K562 (cell line): ENCODE results near the gene STAB2. TPM values are rescaled to one million over a fixed set of nuclear protein-coding genes. Genes with fewer than 3 reads are reported as not detected.

Experiments used
- BMI1 ChIP-seq: fragments of 150-350 bp; IDR thresholded peaks from 2 replicates; pipeline ENCODE4 v1.6.1; 2014; ENCODE audit warnings: low read length
- BRD4 ChIP-seq: fragments of 200-600 bp; sonication (generic); IDR thresholded peaks from 2 replicates; pipeline ENCODE4 v1.6.1; 2017; ENCODE audit warnings: inconsistent platforms
- CCAR2 ChIP-seq: fragments of 200-400 bp; formaldehyde crosslinking; IDR thresholded peaks from 2 replicates; pipeline ENCODE4 v1.6.1; 2017; ENCODE audit warnings: mild to moderate bottlenecking, low read depth, low read length
- ELF2 ChIP-seq: fragments of 250-450 bp; sonication (Bioruptor Pico); IDR thresholded peaks from 2 replicates; pipeline ENCODE4 v1.5.0; 2021; ENCODE audit warnings: mild to moderate bottlenecking
- FIP1L1 ChIP-seq: fragments of 200-400 bp; formaldehyde crosslinking; IDR thresholded peaks from 2 replicates; pipeline ENCODE4 v1.6.1; 2018; ENCODE audit warnings: mild to moderate bottlenecking, low read depth, low read length; ENCODE audit not compliant: poor library complexity, severe bottlenecking
- HNRNPK ChIP-seq: fragments of 200-400 bp; formaldehyde crosslinking; IDR thresholded peaks from one replicate; pipeline ENCODE4 v1.6.1; 2018; ENCODE audit warnings: mild to moderate bottlenecking, low read depth, low read length; ENCODE audit not compliant: poor library complexity, severe bottlenecking
- JUN ChIP-seq, 2 experiments: sonication (generic) in 1 of 2; formaldehyde crosslinking in 1 of 2; IDR thresholded peaks; 2 replicates each; pipeline versions ENCODE4 v1.6.1 to v1.8.0; 2012 to 2022; ENCODE audit warnings: borderline replicate concordance in 2 of 2, mild to moderate bottlenecking in 2 of 2, improper control_type of control experiment in 1 of 2, low read depth in 1 of 2, low read length in 1 of 2, missing genetic modification reagents in 1 of 2
- MAFG ChIP-seq: fragments of 450-650 bp; conservative IDR thresholded peaks from 2 replicates; pipeline ENCODE4 v1.6.1; 2016; ENCODE audit warnings: missing genetic modification characterization, missing compliant biosample characterization
- NFYB ChIP-seq: IDR thresholded peaks from 2 replicates; pipeline ENCODE4 v1.6.1; 2011; ENCODE audit warnings: mild to moderate bottlenecking, moderate library complexity; ENCODE audit not compliant: insufficient read length; ENCODE audit errors: extremely low read depth
- NR4A1 ChIP-seq, 2 experiments: fragments of 250-450 bp in 1 of 2; fragments of 450-650 bp in 1 of 2; sonication (Bioruptor Pico) in 1 of 2; IDR thresholded peaks; 2 replicates each; pipeline versions ENCODE4 v1.4.0 to v1.6.1; 2016 to 2020; ENCODE audit warnings: mild to moderate bottlenecking in 2 of 2, missing compliant biosample characterization in 1 of 2, missing genetic modification characterization in 1 of 2, moderate library complexity in 1 of 2
- PRPF4 ChIP-seq: fragments of 200-400 bp; formaldehyde crosslinking; IDR thresholded peaks from one replicate; pipeline ENCODE4 v1.6.1; 2017; ENCODE audit warnings: low read length, low read depth, mild to moderate bottlenecking; ENCODE audit not compliant: insufficient read depth, poor library complexity, severe bottlenecking
- STAT5B ChIP-seq: fragments of 250-450 bp; sonication (Bioruptor Pico); IDR thresholded peaks from 2 replicates; pipeline ENCODE4 v1.8.0; 2021; ENCODE audit warnings: mild to moderate bottlenecking, inconsistent platforms
- THRAP3 ChIP-seq: fragments of 450-650 bp; IDR thresholded peaks from 2 replicates; pipeline ENCODE4 v1.6.1; 2016; ENCODE audit warnings: mild to moderate bottlenecking, inconsistent platforms, borderline replicate concordance
- YBX1 ChIP-seq: fragments of 450-650 bp; IDR thresholded peaks from 2 replicates; pipeline ENCODE4 v1.7.1; 2016; ENCODE audit warnings: mild to moderate bottlenecking
- ZNF175 ChIP-seq: fragments of 200-800 bp; sonication (Bioruptor generic); IDR thresholded peaks from 2 replicates; pipeline ENCODE4 v1.6.1; 2016; ENCODE audit warnings: low read depth, mild to moderate bottlenecking, missing genetic modification characterization, missing compliant biosample characterization
- ZNF311 ChIP-seq: fragments of 250-450 bp; sonication (Bioruptor Pico); IDR thresholded peaks from 2 replicates; pipeline ENCODE4 v1.4.0; 2020; ENCODE audit warnings: mild to moderate bottlenecking, moderate library complexity
- ZNF316 ChIP-seq: fragments of 450-650 bp; IDR thresholded peaks from 2 replicates; pipeline ENCODE4 v1.6.1; 2016
- polyA plus RNA-seq, 8 experiments: library from polyadenylated mRNA; depleted of rRNA in 4 of 8; stranded (reverse) in 5 of 8; unstranded in 3 of 8; fragments of >200 nt; fragmentation: Nextera tagmentation in 2 of 8; fragmentation: Illumina TruSeq in 1 of 8; extraction: Ambion mirVana in 2 of 8; extraction: Trizol in 1 of 8; gene quantifications; 2 replicates each; pipeline versions ENCODE4 v1.2.1 to v1.2.3, GENCODE V29; 2011 to 2014; ENCODE audit warnings: inconsistent platforms in 1 of 8, missing spikeins in 1 of 8
- total RNA-seq, 7 experiments: library from RNA; depleted of rRNA in 6 of 7; stranded (reverse); fragments of >200 nt in 6 of 7; fragmentation: Illumina TruSeq in 2 of 7; extraction: Trizol in 2 of 7; gene quantifications; 2 replicates each; pipeline versions ENCODE4 v1.2.1 to v1.2.3, GENCODE V29; 2011 to 2021; ENCODE audit warnings: low replicate concordance in 1 of 7
- TF ChIP-seq, protein P1 (sequence below): fragments of 200-800 bp; sonication (Bioruptor generic); IDR thresholded peaks from 2 replicates; pipeline ENCODE4 v1.6.1; 2017; ENCODE audit warnings: missing genetic modification characterization, missing compliant biosample characterization
- TF ChIP-seq, protein P2 (sequence below), 2 experiments: fragments of 450-650 bp; IDR thresholded peaks; 2 replicates each; pipeline ENCODE4 v1.6.1; 2018; ENCODE audit warnings: mild to moderate bottlenecking in 2 of 2, low read depth in 1 of 2; ENCODE audit not compliant: partially characterized antibody in 2 of 2
- TF ChIP-seq, protein P3 (sequence below): IDR thresholded peaks from 3 replicates; pipeline ENCODE4 v1.6.1; 2011; ENCODE audit warnings: borderline replicate concordance, mild to moderate bottlenecking; ENCODE audit not compliant: insufficient read length, insufficient read depth
- TF ChIP-seq, protein P4 (sequence below): fragments of 250-450 bp; sonication (Bioruptor Pico); IDR thresholded peaks from 2 replicates; pipeline ENCODE4 v1.8.0; 2021; ENCODE audit warnings: mild to moderate bottlenecking, moderate library complexity

The STAB2 gene
- total and polyA plus RNA-seq, 9 of the 15 experiments (the other 6 are each of a cell fraction or from before 2014, with no cell fraction given) = 0.10 TPM; not detected in 8

DNA sequence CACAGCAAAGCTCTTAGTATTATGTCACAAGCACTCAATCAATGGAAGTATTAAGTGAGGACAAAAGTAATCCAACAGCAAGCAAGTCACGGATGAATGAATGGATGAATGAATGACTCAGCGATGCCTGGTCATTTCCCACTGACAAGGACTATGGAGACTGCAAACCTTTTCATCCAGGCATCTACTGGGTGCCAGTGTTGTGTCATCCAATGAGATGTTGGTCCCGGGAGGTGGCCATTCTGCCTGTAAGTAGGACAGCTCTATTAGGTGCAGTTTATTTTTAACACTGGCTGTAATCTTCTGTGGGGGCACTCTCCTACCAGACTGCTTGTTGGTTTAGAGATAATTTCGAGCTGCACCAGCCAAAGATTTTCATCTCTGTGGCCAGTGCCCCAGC is 39.4 kb downstream of the STAB2 start (continued):
- no peak for TF ChIP-seq NFYB
- peak; percentile 49 for TF ChIP-seq MAFG (tag)
- no peak for TF ChIP-seq JUN (IDR thresholded peaks at IDR 0.05; ENCODE audit: borderline replicate concordance, low read depth, low read length)
- TF ChIP-seq JUN (CRISPR knock-in tag; IDR thresholded peaks at IDR 0.05; ENCODE audit: borderline replicate concordance) = no peak
- TF ChIP-seq ZNF175 (CRISPR knock-in tag) = no peak
- TF ChIP-seq STAT5B (CRISPR knock-in tag) = no peak
- TF ChIP-seq NR4A1 (CRISPR knock-in tag; IDR thresholded peaks at IDR 0.05) = no peak
- no peak for TF ChIP-seq NR4A1 (tag; IDR thresholded peaks at IDR 0.05)
- no peak for TF ChIP-seq BMI1
- TF ChIP-seq FIP1L1 = no peak
- no peak for TF ChIP-seq HNRNPK
- no peak for TF ChIP-seq ELF2 (CRISPR knock-in tag)
- TF ChIP-seq BRD4 = no peak
- TF ChIP-seq, protein P1, sequence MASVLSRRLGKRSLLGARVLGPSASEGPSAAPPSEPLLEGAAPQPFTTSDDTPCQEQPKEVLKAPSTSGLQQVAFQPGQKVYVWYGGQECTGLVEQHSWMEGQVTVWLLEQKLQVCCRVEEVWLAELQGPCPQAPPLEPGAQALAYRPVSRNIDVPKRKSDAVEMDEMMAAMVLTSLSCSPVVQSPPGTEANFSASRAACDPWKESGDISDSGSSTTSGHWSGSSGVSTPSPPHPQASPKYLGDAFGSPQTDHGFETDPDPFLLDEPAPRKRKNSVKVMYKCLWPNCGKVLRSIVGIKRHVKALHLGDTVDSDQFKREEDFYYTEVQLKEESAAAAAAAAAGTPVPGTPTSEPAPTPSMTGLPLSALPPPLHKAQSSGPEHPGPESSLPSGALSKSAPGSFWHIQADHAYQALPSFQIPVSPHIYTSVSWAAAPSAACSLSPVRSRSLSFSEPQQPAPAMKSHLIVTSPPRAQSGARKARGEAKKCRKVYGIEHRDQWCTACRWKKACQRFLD (CRISPR knock-in tag) = no peak
- TF ChIP-seq, protein P2, sequence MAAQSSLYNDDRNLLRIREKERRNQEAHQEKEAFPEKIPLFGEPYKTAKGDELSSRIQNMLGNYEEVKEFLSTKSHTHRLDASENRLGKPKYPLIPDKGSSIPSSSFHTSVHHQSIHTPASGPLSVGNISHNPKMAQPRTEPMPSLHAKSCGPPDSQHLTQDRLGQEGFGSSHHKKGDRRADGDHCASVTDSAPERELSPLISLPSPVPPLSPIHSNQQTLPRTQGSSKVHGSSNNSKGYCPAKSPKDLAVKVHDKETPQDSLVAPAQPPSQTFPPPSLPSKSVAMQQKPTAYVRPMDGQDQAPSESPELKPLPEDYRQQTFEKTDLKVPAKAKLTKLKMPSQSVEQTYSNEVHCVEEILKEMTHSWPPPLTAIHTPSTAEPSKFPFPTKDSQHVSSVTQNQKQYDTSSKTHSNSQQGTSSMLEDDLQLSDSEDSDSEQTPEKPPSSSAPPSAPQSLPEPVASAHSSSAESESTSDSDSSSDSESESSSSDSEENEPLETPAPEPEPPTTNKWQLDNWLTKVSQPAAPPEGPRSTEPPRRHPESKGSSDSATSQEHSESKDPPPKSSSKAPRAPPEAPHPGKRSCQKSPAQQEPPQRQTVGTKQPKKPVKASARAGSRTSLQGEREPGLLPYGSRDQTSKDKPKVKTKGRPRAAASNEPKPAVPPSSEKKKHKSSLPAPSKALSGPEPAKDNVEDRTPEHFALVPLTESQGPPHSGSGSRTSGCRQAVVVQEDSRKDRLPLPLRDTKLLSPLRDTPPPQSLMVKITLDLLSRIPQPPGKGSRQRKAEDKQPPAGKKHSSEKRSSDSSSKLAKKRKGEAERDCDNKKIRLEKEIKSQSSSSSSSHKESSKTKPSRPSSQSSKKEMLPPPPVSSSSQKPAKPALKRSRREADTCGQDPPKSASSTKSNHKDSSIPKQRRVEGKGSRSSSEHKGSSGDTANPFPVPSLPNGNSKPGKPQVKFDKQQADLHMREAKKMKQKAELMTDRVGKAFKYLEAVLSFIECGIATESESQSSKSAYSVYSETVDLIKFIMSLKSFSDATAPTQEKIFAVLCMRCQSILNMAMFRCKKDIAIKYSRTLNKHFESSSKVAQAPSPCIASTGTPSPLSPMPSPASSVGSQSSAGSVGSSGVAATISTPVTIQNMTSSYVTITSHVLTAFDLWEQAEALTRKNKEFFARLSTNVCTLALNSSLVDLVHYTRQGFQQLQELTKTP (IDR thresholded peaks at IDR 0.05; ENCODE audit: low read depth in 1 of 2, partially characterized antibody in 2 of 2) = no peak
- TF ChIP-seq, protein P3, sequence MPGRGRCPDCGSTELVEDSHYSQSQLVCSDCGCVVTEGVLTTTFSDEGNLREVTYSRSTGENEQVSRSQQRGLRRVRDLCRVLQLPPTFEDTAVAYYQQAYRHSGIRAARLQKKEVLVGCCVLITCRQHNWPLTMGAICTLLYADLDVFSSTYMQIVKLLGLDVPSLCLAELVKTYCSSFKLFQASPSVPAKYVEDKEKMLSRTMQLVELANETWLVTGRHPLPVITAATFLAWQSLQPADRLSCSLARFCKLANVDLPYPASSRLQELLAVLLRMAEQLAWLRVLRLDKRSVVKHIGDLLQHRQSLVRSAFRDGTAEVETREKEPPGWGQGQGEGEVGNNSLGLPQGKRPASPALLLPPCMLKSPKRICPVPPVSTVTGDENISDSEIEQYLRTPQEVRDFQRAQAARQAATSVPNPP = no peak
- TF ChIP-seq YBX1 = no peak
- no peak for TF ChIP-seq PRPF4
- TF ChIP-seq THRAP3 = no peak
- TF ChIP-seq CCAR2 = no peak
- no peak for TF ChIP-seq ZNF311 (CRISPR knock-in tag)
- peak; percentile 46; the same call in 1 of the 2 replicates for TF ChIP-seq ZNF316
- TF ChIP-seq, protein P4, sequence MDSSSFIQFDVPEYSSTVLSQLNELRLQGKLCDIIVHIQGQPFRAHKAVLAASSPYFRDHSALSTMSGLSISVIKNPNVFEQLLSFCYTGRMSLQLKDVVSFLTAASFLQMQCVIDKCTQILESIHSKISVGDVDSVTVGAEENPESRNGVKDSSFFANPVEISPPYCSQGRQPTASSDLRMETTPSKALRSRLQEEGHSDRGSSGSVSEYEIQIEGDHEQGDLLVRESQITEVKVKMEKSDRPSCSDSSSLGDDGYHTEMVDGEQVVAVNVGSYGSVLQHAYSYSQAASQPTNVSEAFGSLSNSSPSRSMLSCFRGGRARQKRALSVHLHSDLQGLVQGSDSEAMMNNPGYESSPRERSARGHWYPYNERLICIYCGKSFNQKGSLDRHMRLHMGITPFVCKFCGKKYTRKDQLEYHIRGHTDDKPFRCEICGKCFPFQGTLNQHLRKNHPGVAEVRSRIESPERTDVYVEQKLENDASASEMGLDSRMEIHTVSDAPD = no peak
